ENCODE measurements around the gene TAF4. TPM values are rescaled to one million over a fixed set of nuclear protein-coding genes. Genes with fewer than 3 reads are reported as not detected.

Gene TAF4
- total and polyA plus RNA-seq, 2 of the 13 experiments (the other 11 are each of a cell fraction or from before 2014, with no cell fraction given), result 5.9 to 12.0 TPM

DNA sequence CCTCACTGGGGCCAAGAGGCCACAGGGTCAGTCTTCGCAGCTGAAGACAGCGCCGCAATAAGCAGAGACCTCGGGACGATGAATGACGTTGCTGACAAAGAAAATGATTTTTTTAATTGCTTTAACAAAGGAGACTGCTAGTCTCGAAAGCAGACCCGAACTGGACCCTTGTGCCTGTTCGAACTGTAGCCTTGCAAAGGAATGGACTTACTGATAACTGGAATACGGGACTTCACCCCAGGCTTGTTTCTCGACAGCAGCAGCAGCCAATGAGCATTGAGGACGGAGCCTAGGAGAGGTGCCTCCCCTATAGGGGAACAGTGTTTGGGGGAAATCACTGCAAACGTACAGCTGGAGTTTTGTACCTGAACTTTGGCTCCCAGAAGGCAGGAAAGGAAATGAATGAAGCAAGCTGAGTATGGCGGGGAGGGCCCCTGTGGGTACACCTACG lies 1.3 kb upstream of the TAF4 start (continued):
- TF ChIP-seq KIAA2018 (CRISPR knock-in tag; IDR thresholded peaks at IDR 0.05; ENCODE audit: borderline replicate concordance) (no peak), GABPB1 (CRISPR knock-in tag; IDR thresholded peaks at IDR 0.05) (peak; percentile 2; the same call in 1 of the 2 replicates), MTA1 (CRISPR knock-in tag; IDR thresholded peaks at IDR 0.05; ENCODE audit: borderline replicate concordance) (no peak), ZEB1 (IDR thresholded peaks at IDR 0.05; ENCODE audit: insufficient replicate concordance, low read depth) (peak; percentile 78), FOXM1 (CRISPR knock-in tag; IDR thresholded peaks at IDR 0.05) (no peak), FOXP1 (IDR thresholded peaks at IDR 0.05) (no peak), FOXP1 (CRISPR knock-in tag; IDR thresholded peaks at IDR 0.05) (peak; percentile 38), GATA4 (IDR thresholded peaks at IDR 0.05; ENCODE audit: borderline replicate concordance, low read depth) (peak; percentile 84; the same call in 1 of the 2 replicates), KDM2A (CRISPR knock-in tag; IDR thresholded peaks at IDR 0.05; ENCODE audit: borderline replicate concordance, low read depth) (peak; percentile 70), U2AF2 (IDR thresholded peaks at IDR 0.05; ENCODE audit: low read depth, low read length) (0 out of 2 replicates have a peak, but pooled peaks have one; percentile 43)
- TF ChIP-seq, protein P1, sequence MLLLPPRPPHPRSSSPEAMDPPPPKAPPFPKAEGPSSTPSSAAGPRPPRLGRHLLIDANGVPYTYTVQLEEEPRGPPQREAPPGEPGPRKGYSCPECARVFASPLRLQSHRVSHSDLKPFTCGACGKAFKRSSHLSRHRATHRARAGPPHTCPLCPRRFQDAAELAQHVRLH (CRISPR knock-in tag; IDR thresholded peaks at IDR 0.05; ENCODE audit: borderline replicate concordance, low read depth), result peak; percentile 69; the same call in 1 of the 2 replicates
- TF ChIP-seq, protein P2, sequence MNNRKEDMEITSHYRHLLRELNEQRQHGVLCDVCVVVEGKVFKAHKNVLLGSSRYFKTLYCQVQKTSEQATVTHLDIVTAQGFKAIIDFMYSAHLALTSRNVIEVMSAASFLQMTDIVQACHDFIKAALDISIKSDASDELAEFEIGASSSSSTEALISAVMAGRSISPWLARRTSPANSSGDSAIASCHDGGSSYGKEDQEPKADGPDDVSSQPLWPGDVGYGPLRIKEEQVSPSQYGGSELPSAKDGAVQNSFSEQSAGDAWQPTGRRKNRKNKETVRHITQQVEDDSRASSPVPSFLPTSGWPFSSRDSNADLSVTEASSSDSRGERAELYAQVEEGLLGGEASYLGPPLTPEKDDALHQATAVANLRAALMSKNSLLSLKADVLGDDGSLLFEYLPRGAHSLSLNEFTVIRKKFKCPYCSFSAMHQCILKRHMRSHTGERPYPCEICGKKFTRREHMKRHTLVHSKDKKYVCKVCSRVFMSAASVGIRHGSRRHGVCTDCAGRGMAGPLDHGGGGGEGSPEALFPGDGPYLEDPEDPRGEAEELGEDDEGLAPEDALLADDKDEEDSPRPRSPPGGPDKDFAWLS (CRISPR knock-in tag; IDR thresholded peaks at IDR 0.05; ENCODE audit: borderline replicate concordance), result peak; percentile 36; the same call in 1 of the 2 replicates
- TF ChIP-seq, protein P3, sequence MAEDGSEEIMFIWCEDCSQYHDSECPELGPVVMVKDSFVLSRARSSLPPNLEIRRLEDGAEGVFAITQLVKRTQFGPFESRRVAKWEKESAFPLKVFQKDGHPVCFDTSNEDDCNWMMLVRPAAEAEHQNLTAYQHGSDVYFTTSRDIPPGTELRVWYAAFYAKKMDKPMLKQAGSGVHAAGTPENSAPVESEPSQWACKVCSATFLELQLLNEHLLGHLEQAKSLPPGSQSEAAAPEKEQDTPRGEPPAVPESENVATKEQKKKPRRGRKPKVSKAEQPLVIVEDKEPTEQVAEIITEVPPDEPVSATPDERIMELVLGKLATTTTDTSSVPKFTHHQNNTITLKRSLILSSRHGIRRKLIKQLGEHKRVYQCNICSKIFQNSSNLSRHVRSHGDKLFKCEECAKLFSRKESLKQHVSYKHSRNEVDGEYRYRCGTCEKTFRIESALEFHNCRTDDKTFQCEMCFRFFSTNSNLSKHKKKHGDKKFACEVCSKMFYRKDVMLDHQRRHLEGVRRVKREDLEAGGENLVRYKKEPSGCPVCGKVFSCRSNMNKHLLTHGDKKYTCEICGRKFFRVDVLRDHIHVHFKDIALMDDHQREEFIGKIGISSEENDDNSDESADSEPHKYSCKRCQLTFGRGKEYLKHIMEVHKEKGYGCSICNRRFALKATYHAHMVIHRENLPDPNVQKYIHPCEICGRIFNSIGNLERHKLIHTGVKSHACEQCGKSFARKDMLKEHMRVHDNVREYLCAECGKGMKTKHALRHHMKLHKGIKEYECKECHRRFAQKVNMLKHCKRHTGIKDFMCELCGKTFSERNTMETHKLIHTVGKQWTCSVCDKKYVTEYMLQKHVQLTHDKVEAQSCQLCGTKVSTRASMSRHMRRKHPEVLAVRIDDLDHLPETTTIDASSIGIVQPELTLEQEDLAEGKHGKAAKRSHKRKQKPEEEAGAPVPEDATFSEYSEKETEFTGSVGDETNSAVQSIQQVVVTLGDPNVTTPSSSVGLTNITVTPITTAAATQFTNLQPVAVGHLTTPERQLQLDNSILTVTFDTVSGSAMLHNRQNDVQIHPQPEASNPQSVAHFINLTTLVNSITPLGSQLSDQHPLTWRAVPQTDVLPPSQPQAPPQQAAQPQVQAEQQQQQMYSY (CRISPR knock-in tag; IDR thresholded peaks at IDR 0.05), result no peak; the same call in 1 of the 2 replicates

Measured in HepG2 (cell line).